T47D (cell line): Measurements from ENCODE around the gene MRPL14.
"Not testable (repeated sequence)": the region's sequence is repeated elsewhere in the genome, so short reads cannot be mapped to it uniquely, and the experiment has no call there.

Source experiments
- DNase-seq, 2 experiments: peaks; one replicate each; pipeline versions ENCODE4 v3.0.0 to v3.0.0-alpha.2; 2011 to 2012; ENCODE audit warnings: low read depth in 1 of 2, low spot score in 1 of 2
- JUND ChIP-seq: IDR thresholded peaks from 2 replicates; pipeline ENCODE4 v1.6.1; 2012; ENCODE audit warnings: low read depth
- in situ Hi-C: cut with HindIII; loops from 2 replicates; pipeline ENCODE4 v1.10.0; 2016; ENCODE audit warnings: low sequenced_read_pairs, low pct_unique_long_range_greater_than_20kb

The MRPL14 gene

DNA sequence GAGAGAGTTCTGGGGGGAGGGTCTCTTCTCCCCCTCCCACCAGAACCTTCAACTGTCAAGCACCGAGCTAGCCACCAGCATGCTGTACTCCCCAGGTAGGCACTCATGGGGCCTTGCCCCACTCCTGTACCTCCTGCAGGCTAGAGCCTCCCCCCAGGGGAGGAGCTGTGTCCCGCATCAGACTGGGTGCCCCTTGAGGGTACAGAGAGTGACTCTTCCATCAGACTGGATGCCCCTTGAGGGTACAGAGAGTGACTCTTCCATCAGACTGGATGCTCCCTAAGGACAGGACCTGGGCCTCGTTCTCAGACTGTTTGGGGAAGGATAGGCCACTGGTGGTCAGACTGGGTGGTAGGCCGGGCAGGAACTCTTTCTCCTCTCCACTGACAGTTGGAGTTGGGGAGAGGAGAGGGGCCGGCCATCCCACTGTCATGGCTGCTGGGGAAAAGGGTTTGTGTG lies 31.5 kb upstream of the MRPL14 start, which contains the start of gene CAPN11:
TSS of gene CAPN11 (plus strand) at position 51 of the 459 bp plus-strand sequence. CDS start at position 80, 29 bp downstream.
- in situ Hi-C loops: no loop called here

GRCh38 chr6:44157152-44157521 lies 29.9 kb upstream of the MRPL14 start:
- no peak for DNase-seq
- TF ChIP-seq JUND: no peak
- in situ Hi-C loops: no loop called here

More for the DNA sequence above, 31.5 kb upstream of the MRPL14 start, which contains the start of gene CAPN11:
- no peak for DNase-seq
- TF ChIP-seq JUND: no peak

GRCh38 chr6:44156494-44157151 lies 29.4 kb upstream of the MRPL14 start:
- TF ChIP-seq JUND: no peak
- in situ Hi-C loops: no loop called here

DNA sequence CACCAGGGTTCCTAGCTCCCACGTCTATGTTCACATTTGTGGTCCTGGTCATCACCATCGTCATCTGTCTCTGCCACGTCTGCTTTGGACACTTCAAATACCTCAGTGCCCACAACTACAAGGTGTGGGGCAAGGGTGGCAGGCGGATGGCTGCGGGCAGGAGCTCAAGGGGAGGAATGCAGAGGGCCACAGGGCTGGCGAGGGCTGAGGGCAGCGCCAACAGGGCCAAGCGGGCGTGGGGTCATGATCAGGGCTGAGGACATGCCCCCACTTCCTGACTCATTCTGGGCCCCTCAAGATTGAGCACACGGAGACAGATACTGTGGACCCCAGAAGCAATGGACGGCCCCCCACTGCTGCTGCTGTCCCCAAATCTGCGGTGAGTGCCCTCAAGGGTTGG lies 26.8 kb upstream of the MRPL14 start:
- TF ChIP-seq JUND: no peak
- DNase-seq: no peak
- in situ Hi-C loops: no loop called here

More at GRCh38 chr6:44156494-44157151, 29.4 kb upstream of the MRPL14 start:
- DNase-seq: peak; percentile 47 to 78

DNA sequence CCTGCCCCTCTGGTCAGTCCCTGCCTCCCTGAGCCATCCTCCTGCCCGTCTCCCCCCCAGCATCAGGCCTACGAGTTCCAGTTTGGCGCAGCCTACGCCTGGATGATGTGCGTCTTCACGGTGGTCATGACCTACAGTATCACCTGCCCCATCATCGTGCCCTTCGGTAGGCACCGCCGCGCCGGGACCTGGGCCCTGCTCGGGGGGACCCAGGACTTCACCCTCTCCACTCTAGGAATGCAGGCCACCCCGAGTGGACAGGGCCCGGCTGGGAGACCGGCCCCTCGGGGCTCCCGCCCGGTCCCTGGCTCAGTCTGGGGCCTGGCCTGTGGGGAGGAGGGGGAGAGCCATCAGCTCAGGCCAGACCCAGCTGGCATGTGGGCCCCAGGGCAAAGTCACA lies 25.3 kb upstream of the MRPL14 start:
- in situ Hi-C loops: no loop called here
- TF ChIP-seq JUND: no peak

DNA sequence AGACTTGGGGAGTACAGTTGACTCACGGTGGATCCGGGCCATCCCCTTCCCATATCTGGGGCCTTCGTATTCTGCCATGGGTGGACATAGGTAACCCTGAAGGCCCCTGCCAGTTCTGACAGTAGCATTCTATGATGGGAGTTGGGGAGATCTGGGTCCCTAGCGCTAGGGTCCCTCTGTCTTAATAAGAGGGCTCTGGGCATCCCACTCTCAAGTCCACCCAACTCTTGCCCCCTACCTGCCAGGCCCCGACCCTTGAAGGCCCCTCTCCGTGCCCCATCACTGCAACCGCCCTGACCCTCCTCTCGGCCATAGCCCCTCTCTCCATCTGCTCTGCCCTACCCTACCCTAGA lies 24.8 kb upstream of the MRPL14 start:
- DNase-seq: no peak

More for the DNA sequence above, 25.3 kb upstream of the MRPL14 start:
- no peak for DNase-seq

GRCh38 chr6:44151348-44152108 lies 24.3 kb upstream of the MRPL14 start:
- DNase-seq: peak; percentile 56 to 61
- in situ Hi-C loops: no loop called here

More for the DNA sequence above, 24.8 kb upstream of the MRPL14 start:
- in situ Hi-C loops: no loop called here
- no peak for TF ChIP-seq JUND

GRCh38 chr6:44150317-44150917 lies 23.2 kb upstream of the MRPL14 start:
- no peak for TF ChIP-seq JUND

More at GRCh38 chr6:44151348-44152108, 24.3 kb upstream of the MRPL14 start:
- no peak for TF ChIP-seq JUND

GRCh38 chr6:44149369-44150012 lies 22.2 kb upstream of the MRPL14 start:
- in situ Hi-C loops: no loop called here
- no peak for TF ChIP-seq JUND
- DNase-seq: no peak

More at GRCh38 chr6:44150317-44150917, 23.2 kb upstream of the MRPL14 start:
- in situ Hi-C loops: no loop called here
- DNase-seq: no peak

DNA sequence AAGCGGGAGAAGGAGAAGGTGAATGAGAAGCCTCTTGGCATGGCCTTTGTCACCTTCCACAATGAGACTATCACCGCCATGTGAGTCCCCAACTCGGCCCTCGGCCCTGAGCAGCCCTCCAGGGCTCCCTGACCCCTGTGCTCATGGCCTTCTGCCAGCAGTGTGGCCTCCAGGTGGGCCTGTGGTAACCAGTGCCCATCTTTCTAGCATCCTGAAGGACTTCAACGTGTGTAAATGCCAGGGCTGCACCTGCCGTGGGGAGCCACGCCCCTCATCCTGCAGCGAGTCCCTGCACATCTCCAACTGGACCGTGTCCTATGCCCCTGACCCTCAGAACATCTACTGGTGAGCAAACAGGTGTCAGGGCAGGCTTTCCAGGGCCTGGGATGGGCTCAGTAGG lies 21.1 kb upstream of the MRPL14 start:
- DNase-seq: no peak
- TF ChIP-seq JUND: no peak
- in situ Hi-C loops: no loop called here

DNA sequence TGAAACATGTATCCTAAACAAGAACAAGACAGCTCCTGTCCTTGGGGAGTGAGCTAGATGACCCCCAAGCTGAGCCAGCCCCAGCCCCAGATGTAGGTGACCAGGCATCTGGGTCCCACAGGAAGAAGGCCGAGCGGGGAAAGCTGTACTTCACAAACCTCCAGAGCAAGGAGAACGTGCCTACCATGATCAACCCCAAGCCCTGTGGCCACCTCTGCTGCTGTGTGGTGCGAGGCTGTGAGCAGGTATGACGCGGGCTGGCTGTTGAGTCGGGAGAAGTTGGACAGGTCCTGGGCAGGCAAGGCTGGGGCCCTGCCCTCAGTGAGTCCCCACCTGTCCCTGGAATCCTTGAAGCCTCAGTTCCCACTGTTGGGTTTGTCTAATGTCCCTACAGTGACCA lies 20.0 kb upstream of the MRPL14 start:
- no peak for DNase-seq
- TF ChIP-seq JUND: no peak
- in situ Hi-C loops: no loop called here

DNA sequence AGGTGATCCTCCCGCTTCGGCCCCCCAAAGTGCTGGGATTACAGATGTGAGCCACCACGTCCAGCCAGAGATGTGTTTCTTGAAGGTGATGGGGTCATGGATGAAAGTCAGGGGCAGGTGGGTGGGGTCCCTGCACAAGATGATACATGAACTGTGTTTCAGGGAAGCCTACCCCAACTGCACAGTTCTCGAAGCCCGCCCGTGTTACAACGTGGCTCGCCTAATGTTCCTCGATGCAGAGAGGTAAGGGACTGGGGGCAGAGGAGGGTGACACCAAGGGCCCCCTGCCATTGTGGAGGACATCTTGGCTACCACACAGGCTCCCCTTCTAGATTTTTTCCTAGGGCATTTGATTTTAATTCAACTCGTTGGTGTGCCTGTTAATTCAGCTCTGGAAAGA lies 19.4 kb upstream of the MRPL14 start:
- in situ Hi-C loops: no loop called here
- DNase-seq: no peak
- no peak for TF ChIP-seq JUND

DNA sequence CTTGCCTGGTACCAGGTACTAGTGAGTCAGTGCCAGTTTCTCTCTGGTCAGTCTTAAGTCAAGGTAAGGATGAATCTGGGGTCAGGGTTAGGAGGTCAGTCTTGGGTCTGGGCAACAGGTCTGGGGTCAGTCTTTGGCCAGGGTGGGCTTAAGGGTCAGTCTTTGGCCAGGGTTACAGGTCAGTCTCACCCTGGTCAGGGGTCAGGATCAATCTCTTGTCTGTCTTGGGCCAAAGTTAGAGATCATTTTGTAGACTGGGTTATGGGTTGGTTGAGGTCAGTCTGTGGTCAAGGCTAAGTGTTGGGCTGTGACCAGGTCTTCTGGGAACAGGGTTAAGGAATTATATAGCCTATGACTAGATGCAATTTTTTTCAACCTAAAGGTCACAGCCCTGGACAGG lies 18.6 kb upstream of the MRPL14 start:
- no peak for TF ChIP-seq JUND
- in situ Hi-C loops: no loop called here
- no peak for DNase-seq

DNA sequence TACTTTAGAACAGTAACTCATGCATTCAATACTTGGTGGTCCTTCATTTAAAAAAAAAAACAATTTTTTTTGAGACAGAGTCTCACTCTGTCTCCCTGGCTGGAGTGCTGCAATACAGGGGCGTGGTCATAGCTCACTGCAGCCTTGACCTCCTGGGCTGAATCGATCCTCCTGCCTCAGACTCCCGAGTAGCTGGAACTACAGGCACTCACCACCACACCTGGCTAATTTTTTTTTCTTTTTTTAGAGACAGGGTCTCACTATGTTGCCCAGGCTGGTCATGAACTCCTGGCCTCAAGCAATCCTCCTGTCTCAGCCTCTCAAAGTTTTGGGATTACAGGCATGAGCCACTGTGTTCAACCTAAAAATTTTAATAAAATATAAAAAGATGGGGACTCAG lies 17.3 kb upstream of the MRPL14 start:
- DNase-seq, in situ Hi-C loops: not testable (repeated sequence)
